ENCODE measurements around the gene GJD4. TPM values are rescaled to one million over a fixed set of nuclear protein-coding genes. Genes with fewer than 3 reads are reported as not detected.

GJD4 gene
- total and polyA plus RNA-seq, 2 experiments from 2014 or later, result not detected

DNA sequence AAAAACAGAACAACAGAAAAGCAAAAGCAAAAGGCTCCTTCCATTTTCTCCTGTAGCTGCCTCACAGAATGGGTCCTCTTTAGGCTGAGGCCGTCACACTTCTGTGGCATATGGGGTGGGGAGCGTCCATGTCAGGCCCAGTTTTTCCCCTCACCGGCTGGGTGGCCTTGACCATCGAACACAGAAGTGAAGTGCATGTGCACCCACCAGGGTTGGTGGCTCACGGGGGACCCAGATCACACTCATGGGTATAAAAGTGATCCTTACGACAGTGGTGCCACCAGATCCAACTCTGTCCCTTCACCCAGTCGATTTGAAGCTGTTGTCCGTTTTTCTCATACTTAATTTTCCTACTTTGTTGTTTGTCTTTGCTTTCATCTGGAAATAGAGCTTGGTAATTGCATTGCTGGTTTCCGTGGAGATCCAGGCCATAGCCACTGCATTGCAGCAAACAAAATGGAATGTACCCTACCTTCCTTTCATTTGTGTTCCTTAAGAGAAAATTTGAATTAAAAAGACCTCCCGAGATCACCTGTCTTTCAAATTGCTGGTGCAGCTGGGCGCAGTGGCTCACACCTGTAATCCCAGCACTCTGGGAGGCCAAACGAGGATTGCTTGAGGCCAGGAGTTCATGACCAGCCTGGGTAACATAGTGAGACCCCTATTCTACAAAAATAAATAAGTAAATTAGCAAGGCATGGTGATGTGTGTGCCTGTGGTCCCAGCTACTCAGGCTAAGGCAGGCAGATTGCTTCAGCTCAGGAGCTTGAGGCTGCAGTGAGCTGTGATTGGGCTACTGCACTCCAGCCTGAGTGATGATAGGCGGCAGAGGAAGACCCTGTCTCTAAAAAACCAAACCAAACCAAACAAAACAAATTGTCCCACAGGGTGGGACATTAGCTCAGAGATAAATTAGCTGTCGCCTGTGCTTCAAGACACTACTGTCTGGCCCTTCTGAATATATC is 10.7 kb upstream of the GJD4 start:
- Mint-ChIP-seq H3K27ac (peak overlapping the region; percentile 45; the same call in 1 of the 2 replicates), H3K4me3 (peak overlapping the region; percentile 15; the same call in 1 of the 3 replicates), H3K9me3 (peaks cover 37% of the 10 kb centered on the region), H3K36me3 (ENCODE audit: low read depth) (peaks cover 34% of the 10 kb centered on the region), H3K4me1 (peaks cover 30% of the 10 kb centered on the region), H3K27me3 (ENCODE audit: insufficient read depth, low read depth, poor library complexity) (peaks cover 5% of the 10 kb centered on the region)
- no peaks in the 10 kb centered on the region for H3K36me3 ChIP-seq (ENCODE audit: insufficient read depth)
- peaks cover 15% of the 10 kb centered on the region for H3K9me2 ChIP-seq (ENCODE audit: insufficient read depth)
- H3K27me3 ChIP-seq (ENCODE audit: insufficient read depth), result no peaks in the 10 kb centered on the region
- H3K4me1 ChIP-seq (ENCODE audit: insufficient read depth), result peaks cover 18% of the 10 kb centered on the region; the same call in 1 of the 2 replicates
- ATAC-seq, result peak; percentile 95
- no peak overlapping the region for H3K4me3 ChIP-seq
- H3K79me2 ChIP-seq (replicated peaks; ENCODE audit: insufficient read depth), result no peaks in the 10 kb centered on the region
- H3F3A ChIP-seq (replicated peaks; ENCODE audit: low read depth), result peaks cover 3% of the 10 kb centered on the region
- DNase-seq (ENCODE audit: low spot score), result peak; percentile 85
- H3K4me2 ChIP-seq, result peak overlapping the region; percentile 37
- TF ChIP-seq, protein P1, sequence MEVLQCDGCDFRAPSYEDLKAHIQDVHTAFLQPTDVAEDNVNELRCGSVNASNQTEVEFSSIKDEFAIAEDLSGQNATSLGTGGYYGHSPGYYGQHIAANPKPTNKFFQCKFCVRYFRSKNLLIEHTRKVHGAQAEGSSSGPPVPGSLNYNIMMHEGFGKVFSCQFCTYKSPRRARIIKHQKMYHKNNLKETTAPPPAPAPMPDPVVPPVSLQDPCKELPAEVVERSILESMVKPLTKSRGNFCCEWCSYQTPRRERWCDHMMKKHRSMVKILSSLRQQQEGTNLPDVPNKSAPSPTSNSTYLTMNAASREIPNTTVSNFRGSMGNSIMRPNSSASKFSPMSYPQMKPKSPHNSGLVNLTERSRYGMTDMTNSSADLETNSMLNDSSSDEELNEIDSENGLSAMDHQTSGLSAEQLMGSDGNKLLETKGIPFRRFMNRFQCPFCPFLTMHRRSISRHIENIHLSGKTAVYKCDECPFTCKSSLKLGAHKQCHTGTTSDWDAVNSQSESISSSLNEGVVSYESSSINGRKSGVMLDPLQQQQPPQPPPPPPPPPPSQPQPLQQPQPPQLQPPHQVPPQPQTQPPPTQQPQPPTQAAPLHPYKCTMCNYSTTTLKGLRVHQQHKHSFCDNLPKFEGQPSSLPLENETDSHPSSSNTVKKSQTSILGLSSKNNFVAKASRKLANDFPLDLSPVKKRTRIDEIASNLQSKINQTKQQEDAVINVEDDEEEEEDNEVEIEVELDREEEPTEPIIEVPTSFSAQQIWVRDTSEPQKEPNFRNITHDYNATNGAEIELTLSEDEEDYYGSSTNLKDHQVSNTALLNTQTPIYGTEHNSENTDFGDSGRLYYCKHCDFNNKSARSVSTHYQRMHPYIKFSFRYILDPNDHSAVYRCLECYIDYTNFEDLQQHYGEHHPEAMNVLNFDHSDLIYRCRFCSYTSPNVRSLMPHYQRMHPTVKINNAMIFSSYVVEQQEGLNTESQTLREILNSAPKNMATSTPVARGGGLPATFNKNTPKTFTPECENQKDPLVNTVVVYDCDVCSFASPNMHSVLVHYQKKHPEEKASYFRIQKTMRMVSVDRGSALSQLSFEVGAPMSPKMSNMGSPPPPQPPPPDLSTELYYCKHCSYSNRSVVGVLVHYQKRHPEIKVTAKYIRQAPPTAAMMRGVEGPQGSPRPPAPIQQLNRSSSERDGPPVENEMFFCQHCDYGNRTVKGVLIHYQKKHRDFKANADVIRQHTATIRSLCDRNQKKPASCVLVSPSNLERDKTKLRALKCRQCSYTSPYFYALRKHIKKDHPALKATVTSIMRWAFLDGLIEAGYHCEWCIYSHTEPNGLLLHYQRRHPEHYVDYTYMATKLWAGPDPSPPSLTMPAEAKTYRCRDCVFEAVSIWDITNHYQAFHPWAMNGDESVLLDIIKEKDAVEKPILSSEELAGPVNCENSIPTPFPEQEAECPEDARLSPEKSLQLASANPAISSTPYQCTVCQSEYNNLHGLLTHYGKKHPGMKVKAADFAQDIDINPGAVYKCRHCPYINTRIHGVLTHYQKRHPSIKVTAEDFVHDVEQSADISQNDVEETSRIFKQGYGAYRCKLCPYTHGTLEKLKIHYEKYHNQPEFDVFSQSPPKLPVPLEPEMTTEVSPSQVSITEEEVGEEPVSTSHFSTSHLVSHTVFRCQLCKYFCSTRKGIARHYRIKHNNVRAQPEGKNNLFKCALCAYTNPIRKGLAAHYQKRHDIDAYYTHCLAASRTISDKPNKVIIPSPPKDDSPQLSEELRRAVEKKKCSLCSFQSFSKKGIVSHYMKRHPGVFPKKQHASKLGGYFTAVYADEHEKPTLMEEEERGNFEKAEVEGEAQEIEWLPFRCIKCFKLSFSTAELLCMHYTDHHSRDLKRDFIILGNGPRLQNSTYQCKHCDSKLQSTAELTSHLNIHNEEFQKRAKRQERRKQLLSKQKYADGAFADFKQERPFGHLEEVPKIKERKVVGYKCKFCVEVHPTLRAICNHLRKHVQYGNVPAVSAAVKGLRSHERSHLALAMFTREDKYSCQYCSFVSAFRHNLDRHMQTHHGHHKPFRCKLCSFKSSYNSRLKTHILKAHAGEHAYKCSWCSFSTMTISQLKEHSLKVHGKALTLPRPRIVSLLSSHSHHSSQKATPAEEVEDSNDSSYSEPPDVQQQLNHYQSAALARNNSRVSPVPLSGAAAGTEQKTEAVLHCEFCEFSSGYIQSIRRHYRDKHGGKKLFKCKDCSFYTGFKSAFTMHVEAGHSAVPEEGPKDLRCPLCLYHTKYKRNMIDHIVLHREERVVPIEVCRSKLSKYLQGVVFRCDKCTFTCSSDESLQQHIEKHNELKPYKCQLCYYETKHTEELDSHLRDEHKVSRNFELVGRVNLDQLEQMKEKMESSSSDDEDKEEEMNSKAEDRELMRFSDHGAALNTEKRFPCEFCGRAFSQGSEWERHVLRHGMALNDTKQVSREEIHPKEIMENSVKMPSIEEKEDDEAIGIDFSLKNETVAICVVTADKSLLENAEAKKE (CRISPR knock-in tag; IDR thresholded peaks at IDR 0.05), result peak; percentile 61
- TF ChIP-seq, protein P2, sequence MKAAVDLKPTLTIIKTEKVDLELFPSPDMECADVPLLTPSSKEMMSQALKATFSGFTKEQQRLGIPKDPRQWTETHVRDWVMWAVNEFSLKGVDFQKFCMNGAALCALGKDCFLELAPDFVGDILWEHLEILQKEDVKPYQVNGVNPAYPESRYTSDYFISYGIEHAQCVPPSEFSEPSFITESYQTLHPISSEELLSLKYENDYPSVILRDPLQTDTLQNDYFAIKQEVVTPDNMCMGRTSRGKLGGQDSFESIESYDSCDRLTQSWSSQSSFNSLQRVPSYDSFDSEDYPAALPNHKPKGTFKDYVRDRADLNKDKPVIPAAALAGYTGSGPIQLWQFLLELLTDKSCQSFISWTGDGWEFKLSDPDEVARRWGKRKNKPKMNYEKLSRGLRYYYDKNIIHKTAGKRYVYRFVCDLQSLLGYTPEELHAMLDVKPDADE (IDR thresholded peaks at IDR 0.05), result no peak
- TF ChIP-seq NANOG (IDR thresholded peaks at IDR 0.05; ENCODE audit: borderline replicate concordance), result peak; percentile 49; the same call in 1 of the 2 replicates
- no peaks in the 10 kb centered on the region for H4K20me1 ChIP-seq (replicated peaks; ENCODE audit: insufficient read depth)
- H2AFZ ChIP-seq, result no peak overlapping the region
- H3K27ac ChIP-seq (ENCODE audit: low read depth), result peak overlapping the region; percentile 80
